ENCODE measurements around the gene POR.
"Not testable (repeated sequence)": the region's sequence is repeated elsewhere in the genome, so short reads cannot be mapped to it uniquely, and the experiment has no call there.

Gene POR

GRCh38 chr7:76005004-76005403 is 90.0 kb downstream of the POR start:
- 92% methylated on average over 2 of the region's 4 CpGs for WGBS
- not testable (repeated sequence) for H2AFZ ChIP-seq (ENCODE audit: low read depth, low read length); H3K9me3 ChIP-seq (ENCODE audit: control insufficient read depth, low read length); H3K14ac ChIP-seq (ENCODE audit: low read length in 2 of 2); H3K9ac ChIP-seq (ENCODE audit: low read length); H4K8ac ChIP-seq (ENCODE audit: low read length); H2BK120ac ChIP-seq (ENCODE audit: low read depth, low read length); H3K27ac ChIP-seq (ENCODE audit: low read length, poor library complexity, severe bottlenecking); H3K4me3 ChIP-seq (ENCODE audit: insufficient read depth in 1 of 2, low read depth in 1 of 2, low read length in 2 of 2); DNase-seq; H2BK15ac ChIP-seq (ENCODE audit: low read depth, poor library complexity, severe bottlenecking); H3K4me2 ChIP-seq (ENCODE audit: low read length, poor library complexity, severe bottlenecking); H2AK5ac ChIP-seq (ENCODE audit: low read length, severe bottlenecking); H3K4ac ChIP-seq (ENCODE audit: low read depth in 1 of 2, low read length in 2 of 2); H3K23ac ChIP-seq (ENCODE audit: low read length in 2 of 2); H3K4me1 ChIP-seq (ENCODE audit: control insufficient read depth, insufficient read depth, low read depth, low read length); H2BK5ac ChIP-seq (ENCODE audit: low read depth, low read length, poor library complexity, severe bottlenecking); H3K27me3 ChIP-seq (ENCODE audit: control insufficient read depth in 1 of 2, insufficient read depth in 1 of 2, low read length in 2 of 2); H3K79me1 ChIP-seq (replicated peaks; ENCODE audit: low read length, poor library complexity, severe bottlenecking); H2BK12ac ChIP-seq (ENCODE audit: low read length in 2 of 2); H4K91ac ChIP-seq (ENCODE audit: low read length); H3K18ac ChIP-seq (ENCODE audit: low read depth in 1 of 2, low read length in 2 of 2)
- peaks cover 34 to 49% of the 10 kb centered on the region in 2 experiments for H3K36me3 ChIP-seq (ENCODE audit: control insufficient read depth in 1 of 2, insufficient read depth in 2 of 2, low read depth in 1 of 2, low read length in 2 of 2)

- Histone ChIP-seq H2BK120ac (ENCODE audit: low read depth, low read length) (no peak overlapping the region), H3K4me3 (ENCODE audit: insufficient read depth in 1 of 2, low read depth in 1 of 2, low read length in 2 of 2) (no peak overlapping the region), H3K4me1 (ENCODE audit: control insufficient read depth, insufficient read depth, low read depth, low read length) (no peaks in the 10 kb centered on the region), H3K14ac (ENCODE audit: low read length in 2 of 2) (no peak overlapping the region), H2BK12ac (ENCODE audit: low read length in 2 of 2) (peak overlapping the region in 1 of 2 experiments; percentile 60), H3K4me2 (ENCODE audit: low read length, poor library complexity, severe bottlenecking) (no peak overlapping the region), H4K8ac (ENCODE audit: low read length) (peak overlapping the region; percentile 59), H3K36me3 (ENCODE audit: control insufficient read depth in 1 of 2, insufficient read depth in 2 of 2, low read depth in 1 of 2, low read length in 2 of 2) (peaks cover 16 to 37% of the 10 kb centered on the region in 2 experiments), H2BK5ac (ENCODE audit: low read depth, low read length, poor library complexity, severe bottlenecking) (no peak overlapping the region), H4K91ac (ENCODE audit: low read length) (no peak overlapping the region), H3K18ac (ENCODE audit: low read depth in 1 of 2, low read length in 2 of 2) (peak overlapping the region in 1 of 2 experiments; percentile 35), H3K27ac (ENCODE audit: low read length, poor library complexity, severe bottlenecking) (no peak overlapping the region), H3K9ac (ENCODE audit: low read length) (no peak overlapping the region), H3K9me3 (ENCODE audit: control insufficient read depth, low read length) (no peaks in the 10 kb centered on the region), H2AK5ac (ENCODE audit: low read length, severe bottlenecking) (no peak overlapping the region), H2BK15ac (ENCODE audit: low read depth, poor library complexity, severe bottlenecking) (peak overlapping the region; percentile 46), H3K4ac (ENCODE audit: low read depth in 1 of 2, low read length in 2 of 2) (no peak overlapping the region), H3K27me3 (ENCODE audit: control insufficient read depth in 1 of 2, insufficient read depth in 1 of 2, low read length in 2 of 2) (no peaks in the 10 kb centered on the region), H3K79me1 (replicated peaks; ENCODE audit: low read length, poor library complexity, severe bottlenecking) (peaks cover 5% of the 10 kb centered on the region), H3K23ac (ENCODE audit: low read length in 2 of 2) (no peak overlapping the region), H2AFZ (ENCODE audit: low read depth, low read length) (no peak overlapping the region)
- DNase-seq = no peak
- WGBS = 80% methylated on average over 8 of the region's 8 CpGs
Observed at GRCh38 chr7:76008156-76008687, 93.3 kb downstream of the POR start.

GRCh38 chr7:76009672-76010600 is 95.0 kb downstream of the POR start:
- WGBS = 97% methylated on average over 9 of the region's 11 CpGs
- Histone ChIP-seq H3K79me1 (replicated peaks; ENCODE audit: low read length, poor library complexity, severe bottlenecking) (peaks cover 5% of the 10 kb centered on the region), H3K36me3 (ENCODE audit: control insufficient read depth in 1 of 2, insufficient read depth in 2 of 2, low read depth in 1 of 2, low read length in 2 of 2) (peaks cover 10 to 33% of the 10 kb centered on the region in 2 experiments), H3K27me3 (ENCODE audit: control insufficient read depth in 1 of 2, insufficient read depth in 1 of 2, low read length in 2 of 2) (no peaks in the 10 kb centered on the region), H3K4me2 (ENCODE audit: low read length, poor library complexity, severe bottlenecking) (no peak overlapping the region), H3K27ac (ENCODE audit: low read length, poor library complexity, severe bottlenecking) (no peak overlapping the region), H2BK12ac (ENCODE audit: low read length in 2 of 2) (peak overlapping the region; percentile 15 to 98), H2AK5ac (ENCODE audit: low read length, severe bottlenecking) (no peak overlapping the region), H4K8ac (ENCODE audit: low read length) (peak overlapping the region; percentile 82), H3K9me3 (ENCODE audit: control insufficient read depth, low read length) (no peaks in the 10 kb centered on the region), H3K4me3 (ENCODE audit: insufficient read depth in 1 of 2, low read depth in 1 of 2, low read length in 2 of 2) (no peak overlapping the region), H3K14ac (ENCODE audit: low read length in 2 of 2) (peak overlapping the region in 1 of 2 experiments; percentile 89), H3K4ac (ENCODE audit: low read depth in 1 of 2, low read length in 2 of 2) (peak overlapping the region; percentile 27 to 89), H2BK120ac (ENCODE audit: low read depth, low read length) (peak overlapping the region; percentile 12), H3K23ac (ENCODE audit: low read length in 2 of 2) (peak overlapping the region in 1 of 2 experiments; percentile 66), H4K91ac (ENCODE audit: low read length) (peak overlapping the region; percentile 22), H2BK5ac (ENCODE audit: low read depth, low read length, poor library complexity, severe bottlenecking) (no peak overlapping the region), H3K18ac (ENCODE audit: low read depth in 1 of 2, low read length in 2 of 2) (peak overlapping the region; percentile 9 to 90), H3K9ac (ENCODE audit: low read length) (no peak overlapping the region), H3K4me1 (ENCODE audit: control insufficient read depth, insufficient read depth, low read depth, low read length) (peaks cover 2% of the 10 kb centered on the region), H2BK15ac (ENCODE audit: low read depth, poor library complexity, severe bottlenecking) (peak overlapping the region; percentile 91), H2AFZ (ENCODE audit: low read depth, low read length) (no peak overlapping the region)
- DNase-seq = no peak

- Histone ChIP-seq H3K27ac (ENCODE audit: low read length, poor library complexity, severe bottlenecking) (peak overlapping the region; percentile 43), H3K18ac (ENCODE audit: low read depth in 1 of 2, low read length in 2 of 2) (peak overlapping the region in 1 of 2 experiments; percentile 87), H4K8ac (ENCODE audit: low read length) (peak overlapping the region; percentile 72), H3K4me1 (ENCODE audit: control insufficient read depth, insufficient read depth, low read depth, low read length) (peaks cover 2% of the 10 kb centered on the region), H2AK5ac (ENCODE audit: low read length, severe bottlenecking) (no peak overlapping the region), H3K4me2 (ENCODE audit: low read length, poor library complexity, severe bottlenecking) (no peak overlapping the region), H2BK15ac (ENCODE audit: low read depth, poor library complexity, severe bottlenecking) (no peak overlapping the region), H3K23ac (ENCODE audit: low read length in 2 of 2) (no peak overlapping the region), H3K9ac (ENCODE audit: low read length) (peak overlapping the region; percentile 3), H4K91ac (ENCODE audit: low read length) (peak overlapping the region; percentile 82), H3K79me1 (replicated peaks; ENCODE audit: low read length, poor library complexity, severe bottlenecking) (peaks cover 3% of the 10 kb centered on the region), H2BK120ac (ENCODE audit: low read depth, low read length) (no peak overlapping the region), H2AFZ (ENCODE audit: low read depth, low read length) (no peak overlapping the region), H3K14ac (ENCODE audit: low read length in 2 of 2) (no peak overlapping the region), H3K36me3 (ENCODE audit: control insufficient read depth in 1 of 2, insufficient read depth in 2 of 2, low read depth in 1 of 2, low read length in 2 of 2) (peaks cover 19 to 24% of the 10 kb centered on the region in 2 experiments), H3K9me3 (ENCODE audit: control insufficient read depth, low read length) (no peaks in the 10 kb centered on the region), H2BK5ac (ENCODE audit: low read depth, low read length, poor library complexity, severe bottlenecking) (no peak overlapping the region), H3K27me3 (ENCODE audit: control insufficient read depth in 1 of 2, insufficient read depth in 1 of 2, low read length in 2 of 2) (no peaks in the 10 kb centered on the region), H3K4ac (ENCODE audit: low read depth in 1 of 2, low read length in 2 of 2) (peak overlapping the region in 1 of 2 experiments; percentile 46), H2BK12ac (ENCODE audit: low read length in 2 of 2) (no peak overlapping the region), H3K4me3 (ENCODE audit: insufficient read depth in 1 of 2, low read depth in 1 of 2, low read length in 2 of 2) (no peak overlapping the region)
- peak; percentile 92 for DNase-seq
- 7% methylated on average over 8 of the region's 8 CpGs for WGBS
Observed at GRCh38 chr7:76011442-76011861, 96.5 kb downstream of the POR start.

Data from mesenchymal stem cell (in vitro differentiated cells and primary cell).